Right lobe of liver (tissue), 4 donors: ENCODE measurements around the gene ANKRD53.

Source experiments
- CTCF ChIP-seq, 4 donors: fragments of 200-600 bp in 3 of 4; fragments of 450-650 bp in 1 of 4; IDR thresholded peaks; one replicate each; pipeline versions ENCODE4 v1.5.1 to v1.8.0; 2016 to 2022; ENCODE audit warnings: antibody characterized with exemption in 4 of 4, mild to moderate bottlenecking in 2 of 4
- POLR2A ChIP-seq: fragments of 450-650 bp; IDR thresholded peaks from one replicate; pipeline ENCODE4 v1.6.1; 2017; ENCODE audit warnings: antibody characterized with exemption, mild to moderate bottlenecking
- donor health status: DM: no; HTN: no; CAD: no.
- donor health status: DM: no; HTN: no; CAD: no.
- donor health status: DM: no; HTN: yes; CAD: no.

- TF ChIP-seq CTCF (IDR thresholded peaks at IDR 0.05) (no peak), POLR2A (no peak)
Measured at GRCh38 chr2:70991742-70992141, 13.3 kb downstream of the ANKRD53 start.
